ENCODE data around the gene CAMLG. TPM values are rescaled to one million over a fixed set of nuclear protein-coding genes. Genes with fewer than 3 reads are reported as not detected.
"Not testable (repeated sequence)": the region's sequence is repeated elsewhere in the genome, so short reads cannot be mapped to it uniquely, and the experiment has no call there.

CAMLG gene
- total RNA-seq, 1 experiment from 2014 or later, result 21.7 TPM

DNA sequence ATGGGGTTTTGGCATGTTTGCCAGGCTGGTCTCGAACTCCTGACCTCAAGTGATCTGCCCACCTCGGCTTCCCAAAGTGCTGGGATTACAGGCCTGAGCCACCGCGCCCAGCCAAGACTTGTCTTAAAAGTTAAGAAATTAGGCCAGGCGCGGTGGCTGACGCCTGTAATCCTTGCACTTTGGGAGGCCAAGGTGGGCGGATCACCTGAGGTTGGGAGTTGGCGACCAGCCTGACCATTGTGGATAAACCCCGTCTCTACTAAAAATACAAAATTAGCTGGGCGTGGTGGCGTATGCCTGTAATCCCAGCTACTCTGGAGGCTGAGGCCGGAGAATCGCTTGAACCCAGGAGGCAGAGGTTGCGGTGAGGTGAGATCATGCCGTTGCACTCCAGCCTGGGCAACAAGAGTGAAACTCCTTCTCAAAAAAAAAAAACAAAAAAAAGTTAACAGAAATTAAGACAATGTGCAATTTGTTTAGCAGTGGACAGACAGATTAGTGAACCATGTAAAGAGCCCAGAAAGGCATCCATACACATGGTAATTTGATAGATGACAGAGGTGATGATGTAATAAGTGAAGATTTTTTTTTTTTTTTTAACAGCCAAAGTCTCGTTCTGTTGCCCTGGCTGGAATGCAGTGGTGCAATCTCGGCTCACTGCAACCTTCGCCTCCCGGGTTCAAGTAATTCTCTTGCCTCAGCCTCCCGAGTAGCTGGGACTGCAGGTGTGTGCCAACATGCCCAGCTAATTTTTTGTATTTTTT is 29.4 kb downstream of the CAMLG start:
- DNase-seq (ENCODE audit: low read depth); in situ Hi-C loops (cut with HindIII; ENCODE audit: low pct_unique_long_range_greater_than_20kb, low sequenced_read_pairs): not testable (repeated sequence)

DNA sequence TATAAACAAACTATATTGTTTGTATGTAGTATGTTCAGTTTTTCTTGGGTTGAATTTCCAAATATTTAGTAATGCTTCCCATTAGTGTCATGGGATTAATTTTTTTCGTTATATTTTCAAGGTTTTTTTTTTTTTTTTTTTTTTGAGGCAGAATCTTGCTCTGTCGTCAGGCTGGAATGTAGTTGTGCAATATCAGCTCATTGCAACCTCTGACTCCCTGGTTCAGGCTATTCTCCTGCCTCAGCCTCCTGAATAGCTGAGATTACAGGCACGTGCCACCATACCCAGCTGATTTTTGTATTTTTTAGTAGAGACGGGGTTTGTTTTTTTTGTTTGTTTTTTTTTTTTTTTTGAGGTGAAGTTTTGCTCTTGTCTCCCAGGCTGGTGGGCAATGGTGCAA is 30.9 kb downstream of the CAMLG start:
- in situ Hi-C loops (cut with HindIII; ENCODE audit: low pct_unique_long_range_greater_than_20kb, low sequenced_read_pairs), result no loop called here

GRCh38 chr5:134772461-134773125 is 34.2 kb downstream of the CAMLG start:
- DNase-seq (ENCODE audit: low read depth), result no peak
- in situ Hi-C loops (cut with HindIII; ENCODE audit: low pct_unique_long_range_greater_than_20kb, low sequenced_read_pairs), result no loop called here

More for the DNA sequence above, 30.9 kb downstream of the CAMLG start:
- peak; percentile 9 for DNase-seq (ENCODE audit: low read depth)

DNA sequence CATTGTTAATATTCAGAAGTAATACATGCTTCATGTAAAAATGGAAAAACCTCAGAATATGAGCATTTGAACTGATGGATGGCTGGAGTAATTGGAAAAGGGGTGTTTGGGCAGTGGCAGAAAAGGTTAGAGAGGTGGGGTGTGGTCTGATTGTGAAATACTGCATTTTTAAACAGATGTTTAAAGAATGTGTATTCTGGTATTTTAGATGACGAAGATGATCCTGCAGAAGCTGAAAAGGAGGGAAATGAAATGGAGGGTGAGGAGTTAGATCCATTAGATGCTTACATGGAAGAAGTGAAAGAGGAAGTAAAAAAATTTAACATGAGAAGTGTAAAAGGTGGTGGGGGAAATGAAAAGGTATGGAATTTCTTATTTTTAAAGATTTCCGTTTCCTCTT is 39.0 kb downstream of the CAMLG start:
- in situ Hi-C loops (cut with HindIII; ENCODE audit: low pct_unique_long_range_greater_than_20kb, low sequenced_read_pairs), result no loop called here
- no peak for DNase-seq (ENCODE audit: low read depth)

- in situ Hi-C loops (cut with HindIII; ENCODE audit: low pct_unique_long_range_greater_than_20kb, low sequenced_read_pairs), result no loop called here
- DNase-seq (ENCODE audit: low read depth), result no peak
Observed at GRCh38 chr5:134784241-134784920, 46.0 kb downstream of the CAMLG start.

- no peak for DNase-seq (ENCODE audit: low read depth)
- in situ Hi-C loops (cut with HindIII; ENCODE audit: low pct_unique_long_range_greater_than_20kb, low sequenced_read_pairs), result no loop called here
Observed at GRCh38 chr5:134784946-134785620, 46.7 kb downstream of the CAMLG start.

GRCh38 chr5:134787692-134788091 is 49.3 kb downstream of the CAMLG start:
- in situ Hi-C loops (cut with HindIII; ENCODE audit: low pct_unique_long_range_greater_than_20kb, low sequenced_read_pairs), result no loop called here
- DNase-seq (ENCODE audit: low read depth), result no peak

DNA sequence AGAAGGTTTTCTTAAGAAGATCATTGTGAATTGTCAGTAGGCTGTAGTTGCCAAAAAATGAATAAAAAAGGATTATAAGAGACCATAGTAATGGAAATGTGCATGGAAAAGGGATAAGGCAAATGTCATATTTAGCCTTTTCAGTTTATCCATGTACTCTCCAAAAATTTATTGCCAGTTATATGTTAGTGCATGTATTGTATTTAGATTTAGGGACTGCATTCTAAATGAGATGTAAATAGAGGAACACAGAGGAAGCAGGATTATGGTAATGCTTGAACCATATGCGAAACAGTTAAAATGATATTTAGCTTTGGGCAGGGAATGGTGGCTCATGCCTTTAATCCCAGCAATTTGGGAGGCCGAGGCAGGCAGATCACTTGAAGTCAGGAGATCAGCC is 53.2 kb downstream of the CAMLG start:
- DNase-seq (ENCODE audit: low read depth), result no peak
- in situ Hi-C loops (cut with HindIII; ENCODE audit: low pct_unique_long_range_greater_than_20kb, low sequenced_read_pairs), result no loop called here

GRCh38 chr5:134792286-134792685 is 53.9 kb downstream of the CAMLG start:
- in situ Hi-C loops (cut with HindIII; ENCODE audit: low pct_unique_long_range_greater_than_20kb, low sequenced_read_pairs), result no loop called here
- no peak for DNase-seq (ENCODE audit: low read depth)

GRCh38 chr5:134793111-134793510 is 54.8 kb downstream of the CAMLG start:
- DNase-seq (ENCODE audit: low read depth), result no peak
- in situ Hi-C loops (cut with HindIII; ENCODE audit: low pct_unique_long_range_greater_than_20kb, low sequenced_read_pairs), result no loop called here

DNA sequence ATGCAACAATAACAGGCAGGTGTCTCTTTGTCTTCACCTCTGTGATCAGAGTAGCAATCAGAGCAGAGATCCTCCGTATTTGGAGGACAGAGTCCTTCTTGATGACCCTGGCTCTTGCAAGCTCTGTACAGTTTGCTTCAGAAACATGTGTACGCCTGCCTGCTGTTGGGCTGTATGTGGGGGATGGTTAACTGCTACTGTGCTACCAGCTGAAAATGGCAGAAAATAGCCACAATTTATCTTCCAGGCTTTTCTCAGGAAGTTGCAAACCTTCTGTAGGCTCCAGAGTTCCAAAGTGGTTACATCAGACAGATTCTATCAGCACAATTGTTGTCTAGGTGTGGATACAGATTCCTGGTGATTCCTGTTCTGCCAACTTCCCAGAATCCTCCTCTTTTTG is 55.7 kb downstream of the CAMLG start:
- in situ Hi-C loops (cut with HindIII; ENCODE audit: low pct_unique_long_range_greater_than_20kb, low sequenced_read_pairs), result no loop called here
- no peak for DNase-seq (ENCODE audit: low read depth)

DNA sequence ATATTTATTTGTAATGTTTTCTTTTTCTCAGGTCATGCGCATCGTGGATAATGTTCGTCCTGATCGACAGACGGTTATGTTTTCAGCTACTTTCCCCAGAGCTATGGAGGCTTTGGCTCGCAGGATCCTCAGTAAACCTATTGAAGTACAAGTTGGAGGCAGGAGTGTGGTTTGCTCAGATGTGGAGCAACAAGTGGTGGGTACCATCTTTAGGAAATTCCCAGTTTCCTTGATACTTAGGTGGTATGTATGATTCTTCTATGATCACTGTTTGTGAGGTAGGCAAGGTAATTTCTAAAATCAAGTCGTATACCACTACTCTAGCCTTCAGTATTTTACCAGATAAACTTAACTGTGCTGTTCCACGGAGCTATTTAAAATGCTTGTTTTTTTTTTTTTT is 56.5 kb downstream of the CAMLG start:
- in situ Hi-C loops (cut with HindIII; ENCODE audit: low pct_unique_long_range_greater_than_20kb, low sequenced_read_pairs), result no loop called here

GRCh38 chr5:134798468-134798867 is 60.1 kb downstream of the CAMLG start:
- no peak for DNase-seq (ENCODE audit: low read depth)
- in situ Hi-C loops (cut with HindIII; ENCODE audit: low pct_unique_long_range_greater_than_20kb, low sequenced_read_pairs), result no loop called here

More for the DNA sequence above, 56.5 kb downstream of the CAMLG start:
- DNase-seq (ENCODE audit: low read depth), result no peak

Other genes starting within 250 kb of the CAMLG start
- gene JADE2, start 212.9 kb upstream of the CAMLG start, total RNA-seq (2014; rRNA removed; shearing (Covaris generic); ENCODE audit: low replicate concordance), result 36.4 and 36.9 TPM in 2 replicates
- gene SAR1B, start 105.7 kb upstream of the CAMLG start, total RNA-seq (2014; rRNA removed; shearing (Covaris generic); ENCODE audit: low replicate concordance), result 23.6 and 46.7 TPM in 2 replicates
- 9.1 and 9.5 TPM in 2 replicates for gene SEC24A, start 89.8 kb upstream of the CAMLG start, total RNA-seq (2014; rRNA removed; shearing (Covaris generic); ENCODE audit: low replicate concordance)
- gene DDX46, start 20.2 kb downstream of the CAMLG start, total RNA-seq (2014; rRNA removed; shearing (Covaris generic); ENCODE audit: low replicate concordance), result 8.2 and 8.5 TPM in 2 replicates
- gene C5orf24, start 107.4 kb downstream of the CAMLG start, total RNA-seq (2014; rRNA removed; shearing (Covaris generic); ENCODE audit: low replicate concordance), result 9.7 and 18.5 TPM in 2 replicates
- 84.4 and 145 TPM in 2 replicates for gene TXNDC15, start 135.8 kb downstream of the CAMLG start, total RNA-seq (2014; rRNA removed; shearing (Covaris generic); ENCODE audit: low replicate concordance)
- gene PCBD2, start 166.6 kb downstream of the CAMLG start, total RNA-seq (2014; rRNA removed; shearing (Covaris generic); ENCODE audit: low replicate concordance), result 1.3 and 4.1 TPM in 2 replicates
- 1.1 TPM in 1 of 2 replicates, not detected in the other for gene CATSPER3, start 229.4 kb downstream of the CAMLG start, total RNA-seq (2014; rRNA removed; shearing (Covaris generic); ENCODE audit: low replicate concordance)

Measured in Caki2 (cell line).